Astrocyte (in vitro differentiated cells and primary cell): Measurements from ENCODE around the gene SMAD4. TPM values are rescaled to one million over a fixed set of nuclear protein-coding genes. Genes with fewer than 3 reads are reported as not detected.
"Not testable (repeated sequence)": the region's sequence is repeated elsewhere in the genome, so short reads cannot be mapped to it uniquely, and the experiment has no call there.

Source experiments
- DNase-seq: peaks from one replicate; pipeline ENCODE4 v3.0.0-alpha.2; 2010; ENCODE audit warnings: low read depth
- FAIRE-seq: peaks from 2 replicates; lab custom pipeline; 2011; peaks lifted over from hg19 to GRCh38; lab: Jason Lieb, UNC
- H2AFZ ChIP-seq: 2 replicates; pipeline ENCODE4 v1.6.0; 2012; ENCODE audit warnings: low read depth, low read length, inconsistent platforms
- H3K27ac ChIP-seq: 2 replicates; pipeline ENCODE4 v1.5.1; 2011; ENCODE audit warnings: low read depth, low read length, inconsistent platforms
- H3K27me3 ChIP-seq: 2 replicates; pipeline ENCODE4 v1.6.0; 2011; ENCODE audit warnings: low read length, inconsistent platforms; ENCODE audit not compliant: insufficient read depth
- H3K36me3 ChIP-seq: 2 replicates; pipeline ENCODE4 v1.5.1; 2011; ENCODE audit warnings: low read length, inconsistent platforms; ENCODE audit not compliant: insufficient read depth
- H3K4me1 ChIP-seq: 2 replicates; pipeline ENCODE4 v1.5.1; 2011; ENCODE audit warnings: low read length, inconsistent platforms; ENCODE audit not compliant: insufficient read depth
- H3K4me2 ChIP-seq: 2 replicates; pipeline ENCODE4 v1.6.0; 2012; ENCODE audit warnings: low read length, inconsistent platforms
- H3K4me3 ChIP-seq: 2 replicates; pipeline ENCODE4 v1.5.1; 2011; ENCODE audit warnings: low read depth, mild to moderate bottlenecking, low read length, inconsistent platforms; ENCODE audit not compliant: insufficient read depth
- H3K79me2 ChIP-seq: 2 replicates; pipeline ENCODE4 v1.6.0; 2012; ENCODE audit warnings: mild to moderate bottlenecking, low read length, inconsistent platforms; ENCODE audit not compliant: insufficient read depth
- H3K9ac ChIP-seq: 2 replicates; pipeline ENCODE4 v1.6.0; 2012; ENCODE audit warnings: mild to moderate bottlenecking, low read length, inconsistent platforms
- H3K9me3 ChIP-seq: 2 replicates; pipeline ENCODE4 v1.5.1; 2012; ENCODE audit warnings: low read depth, mild to moderate bottlenecking, low read length, inconsistent platforms; ENCODE audit not compliant: insufficient read depth
- H4K20me1 ChIP-seq: 2 replicates; pipeline ENCODE4 v1.6.0; 2012; ENCODE audit warnings: low read length, inconsistent platforms; ENCODE audit not compliant: insufficient read depth
- H3K27ac Mint-ChIP-seq: one replicate; pipeline ENCODE4 v1.8.0; 2021; ENCODE audit warnings: mild to moderate bottlenecking, mixed read lengths; ENCODE audit not compliant: unreplicated experiment
- H3K27me3 Mint-ChIP-seq: one replicate; pipeline ENCODE4 v1.8.0; 2021; ENCODE audit warnings: low read depth, mixed read lengths; ENCODE audit not compliant: unreplicated experiment
- H3K36me3 Mint-ChIP-seq: one replicate; pipeline ENCODE4 v1.8.0; 2021; ENCODE audit warnings: low read depth, mixed read lengths; ENCODE audit not compliant: unreplicated experiment
- H3K4me1 Mint-ChIP-seq: one replicate; pipeline ENCODE4 v1.8.0; 2021; ENCODE audit warnings: low read depth, mixed read lengths; ENCODE audit not compliant: unreplicated experiment
- H3K4me3 Mint-ChIP-seq: one replicate; pipeline ENCODE4 v1.8.0; 2021; ENCODE audit warnings: mild to moderate bottlenecking, moderate library complexity, mixed read lengths; ENCODE audit not compliant: unreplicated experiment
- H3K9me3 Mint-ChIP-seq: one replicate; pipeline ENCODE4 v1.8.0; 2021; ENCODE audit warnings: mild to moderate bottlenecking, mixed read lengths; ENCODE audit not compliant: unreplicated experiment
- CTCF ChIP-seq: IDR thresholded peaks from 2 replicates; pipeline ENCODE4 v1.5.1; 2011; ENCODE audit warnings: low read depth, mild to moderate bottlenecking, inconsistent platforms, low read length, moderate library complexity; ENCODE audit not compliant: insufficient read depth
- EZH2 ChIP-seq: IDR thresholded peaks from 2 replicates; pipeline ENCODE4 v1.6.1; 2012; ENCODE audit warnings: mild to moderate bottlenecking, low read length, inconsistent platforms; ENCODE audit not compliant: insufficient read depth
- total RNA-seq: library from RNA; stranded (reverse); gene quantifications from 2 replicates; pipeline ENCODE4 v1.2.1, GENCODE V29; 2021

Gene SMAD4
- total RNA-seq, 1 donor from 2014 or later = 87.7 TPM

- not testable (repeated sequence) for DNase-seq, H4K20me1 ChIP-seq
- H3K9me3 Mint-ChIP-seq = peaks cover 19% of the 10 kb centered on the region
Measured at GRCh38 chr18:51119976-51120375, 90.0 kb downstream of the SMAD4 start.

GRCh38 chr18:51120809-51121596 lies 91.0 kb downstream of the SMAD4 start:
- DNase-seq (no peak), FAIRE-seq (no peak)
- no peak overlapping the region for H3K4me3 ChIP-seq
- no peaks in the 10 kb centered on the region for H3K27me3 ChIP-seq
- no peaks in the 10 kb centered on the region for H4K20me1 ChIP-seq
- no peaks in the 10 kb centered on the region for H3K36me3 ChIP-seq
- no peak overlapping the region for H3K27ac Mint-ChIP-seq
- H3K9me3 Mint-ChIP-seq = peaks cover 20% of the 10 kb centered on the region
- H3K9ac ChIP-seq = no peak overlapping the region
- TF ChIP-seq CTCF = no peak
- TF ChIP-seq EZH2 = no peak
- no peaks in the 10 kb centered on the region for H3K9me3 ChIP-seq
- H3K4me1 Mint-ChIP-seq = peaks cover 1% of the 10 kb centered on the region
- H3K4me2 ChIP-seq = no peak overlapping the region
- no peaks in the 10 kb centered on the region for H3K27me3 Mint-ChIP-seq
- H3K4me1 ChIP-seq = no peaks in the 10 kb centered on the region
- H3K4me3 Mint-ChIP-seq = no peak overlapping the region
- no peaks in the 10 kb centered on the region for H3K79me2 ChIP-seq
- no peak overlapping the region for H3K27ac ChIP-seq
- H3K36me3 Mint-ChIP-seq = peaks cover 26% of the 10 kb centered on the region
- H2AFZ ChIP-seq = no peak overlapping the region

More at GRCh38 chr18:51119976-51120375, 90.0 kb downstream of the SMAD4 start:
- not testable (repeated sequence) for H3K4me3 ChIP-seq, H3K27me3 Mint-ChIP-seq, H3K27me3 ChIP-seq, H2AFZ ChIP-seq, H3K4me1 ChIP-seq, H3K9me3 ChIP-seq, H3K4me1 Mint-ChIP-seq, H3K27ac ChIP-seq, H3K36me3 ChIP-seq, FAIRE-seq, H3K9ac ChIP-seq, H3K4me3 Mint-ChIP-seq, H3K4me2 ChIP-seq, H3K79me2 ChIP-seq, H3K27ac Mint-ChIP-seq
- H3K36me3 Mint-ChIP-seq = peaks cover 26% of the 10 kb centered on the region

GRCh38 chr18:51121597-51121857 lies 91.5 kb downstream of the SMAD4 start:
- Histone ChIP-seq H3K4me2 (no peak overlapping the region), H3K4me1 (no peaks in the 10 kb centered on the region), H3K9ac (no peak overlapping the region), H4K20me1 (no peaks in the 10 kb centered on the region), H3K4me3 (no peak overlapping the region), H3K36me3 (no peaks in the 10 kb centered on the region), H3K9me3 (no peaks in the 10 kb centered on the region), H3K79me2 (no peaks in the 10 kb centered on the region), H3K27ac (no peak overlapping the region), H2AFZ (no peak overlapping the region), H3K27me3 (no peaks in the 10 kb centered on the region)
- peaks cover 22% of the 10 kb centered on the region for H3K9me3 Mint-ChIP-seq
- DNase-seq (no peak), FAIRE-seq (no peak)
- H3K36me3 Mint-ChIP-seq = peaks cover 26% of the 10 kb centered on the region
- H3K27me3 Mint-ChIP-seq = no peaks in the 10 kb centered on the region
- peaks cover 1% of the 10 kb centered on the region for H3K4me1 Mint-ChIP-seq
- no peak overlapping the region for H3K27ac Mint-ChIP-seq
- H3K4me3 Mint-ChIP-seq = no peak overlapping the region
- no peak for TF ChIP-seq CTCF
